Measurements from ENCODE around the gene CRACDL. TPM values are rescaled to one million over a fixed set of nuclear protein-coding genes. Genes with fewer than 3 reads are reported as not detected.

The CRACDL gene
- total and polyA plus RNA-seq, 2 of the 13 experiments (the other 11 are each of a cell fraction or from before 2014, with no cell fraction given) = 0.15 to 0.26 TPM

DNA sequence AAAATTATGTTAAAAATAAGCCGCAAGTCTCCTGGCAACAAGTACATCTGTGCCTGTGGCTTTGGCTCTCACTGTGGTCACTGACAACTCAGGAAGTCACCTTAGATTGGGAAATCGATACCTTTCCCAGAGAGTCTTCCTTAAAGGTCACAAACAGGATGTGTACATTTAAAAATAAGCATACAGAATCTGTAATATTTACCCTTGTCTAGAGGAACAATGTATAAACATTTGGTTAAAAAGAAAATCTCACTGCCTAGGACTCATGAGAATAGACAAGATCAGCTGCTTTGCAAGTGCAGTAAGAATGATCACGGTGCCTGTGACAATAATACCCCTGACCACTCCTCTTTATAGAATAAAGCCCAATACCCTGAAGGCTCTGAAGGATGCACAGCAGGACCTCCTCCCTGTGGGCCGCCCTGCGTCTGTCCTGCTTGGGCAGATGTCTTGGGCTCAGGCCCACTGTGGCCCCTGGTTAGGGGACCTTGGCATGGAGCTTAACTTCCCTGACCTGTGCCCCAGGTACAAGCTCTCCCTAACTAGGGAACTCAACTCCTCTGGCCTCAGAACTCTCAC lies 107.1 kb downstream of the CRACDL start (continued):
- TF ChIP-seq, protein P1, sequence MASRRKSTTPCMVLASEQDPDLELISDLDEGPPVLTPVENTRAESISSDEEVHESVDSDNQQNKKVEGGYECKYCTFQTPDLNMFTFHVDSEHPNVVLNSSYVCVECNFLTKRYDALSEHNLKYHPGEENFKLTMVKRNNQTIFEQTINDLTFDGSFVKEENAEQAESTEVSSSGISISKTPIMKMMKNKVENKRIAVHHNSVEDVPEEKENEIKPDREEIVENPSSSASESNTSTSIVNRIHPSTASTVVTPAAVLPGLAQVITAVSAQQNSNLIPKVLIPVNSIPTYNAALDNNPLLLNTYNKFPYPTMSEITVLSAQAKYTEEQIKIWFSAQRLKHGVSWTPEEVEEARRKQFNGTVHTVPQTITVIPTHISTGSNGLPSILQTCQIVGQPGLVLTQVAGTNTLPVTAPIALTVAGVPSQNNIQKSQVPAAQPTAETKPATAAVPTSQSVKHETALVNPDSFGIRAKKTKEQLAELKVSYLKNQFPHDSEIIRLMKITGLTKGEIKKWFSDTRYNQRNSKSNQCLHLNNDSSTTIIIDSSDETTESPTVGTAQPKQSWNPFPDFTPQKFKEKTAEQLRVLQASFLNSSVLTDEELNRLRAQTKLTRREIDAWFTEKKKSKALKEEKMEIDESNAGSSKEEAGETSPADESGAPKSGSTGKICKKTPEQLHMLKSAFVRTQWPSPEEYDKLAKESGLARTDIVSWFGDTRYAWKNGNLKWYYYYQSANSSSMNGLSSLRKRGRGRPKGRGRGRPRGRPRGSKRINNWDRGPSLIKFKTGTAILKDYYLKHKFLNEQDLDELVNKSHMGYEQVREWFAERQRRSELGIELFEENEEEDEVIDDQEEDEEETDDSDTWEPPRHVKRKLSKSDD (CRISPR knock-in tag; IDR thresholded peaks at IDR 0.05; ENCODE audit: low read depth) = no peak

DNA sequence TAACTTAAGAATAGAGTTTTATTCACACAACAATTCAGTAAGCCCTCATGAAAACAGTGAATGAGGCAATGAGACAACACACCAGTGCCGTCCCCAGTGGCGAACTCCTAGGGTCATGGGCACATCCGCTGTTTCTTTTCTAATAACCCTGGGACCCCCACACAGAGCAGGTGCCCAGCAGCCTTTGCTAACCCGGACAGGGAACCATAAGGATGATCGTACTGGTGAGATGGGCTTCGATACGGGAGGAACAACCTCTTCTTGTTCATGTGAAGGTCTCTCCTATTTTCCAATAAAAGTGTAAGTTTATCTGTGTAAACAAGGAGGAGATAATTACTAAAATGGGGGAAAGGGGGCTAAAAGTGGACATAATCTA lies 107.7 kb downstream of the CRACDL start:
- in situ Hi-C loops (cut with HindIII; ENCODE audit: extremely low pct_ligation_motif_present, low pct_unique_long_range_greater_than_20kb) = loop anchor here (25.0 kb wide), 1 partner anchor 416 kb away; no protein-coding TSS in a partner anchor
- no peak for FAIRE-seq
- peaks cover 69% of the 10 kb centered on the region for H3K4me1 ChIP-seq (ENCODE audit: insufficient read depth, low read length)
- 78% methylated on average over 7 of the region's 7 CpGs for WGBS (ENCODE audit: low lambda C conversion rate)
- BruUV-seq (replicated peaks) = no TSS peak
- H3K4me2 ChIP-seq (ENCODE audit: low read depth, low read length) = no peak overlapping the region
- ChIA-PET POLR2A (interaction anchor here (1.0 to 2.7 kb wide), 4 partner anchors 29 to 141 kb away, joined by 3 to 12 read pairs (median 6); partner anchors contain the start of gene MGAT4A), CTCF (ENCODE audit: low intra/inter-chr PET ratio, low total read pairs) (no interaction called here)
- no peak for ATAC-seq
- H3K36me3 ChIP-seq (replicated peaks in 1 of 2; ENCODE audit: control insufficient read depth in 1 of 2, insufficient read depth in 2 of 2, low read length in 2 of 2) = no peaks in the 10 kb centered on the region
- no peak overlapping the region for H2AFZ ChIP-seq (ENCODE audit: low read length)
- intact Hi-C loops (cut with micrococcal nuclease; ENCODE audit: unreplicated experiment) = no loop called here
- TF ChIP-seq, protein P2, sequence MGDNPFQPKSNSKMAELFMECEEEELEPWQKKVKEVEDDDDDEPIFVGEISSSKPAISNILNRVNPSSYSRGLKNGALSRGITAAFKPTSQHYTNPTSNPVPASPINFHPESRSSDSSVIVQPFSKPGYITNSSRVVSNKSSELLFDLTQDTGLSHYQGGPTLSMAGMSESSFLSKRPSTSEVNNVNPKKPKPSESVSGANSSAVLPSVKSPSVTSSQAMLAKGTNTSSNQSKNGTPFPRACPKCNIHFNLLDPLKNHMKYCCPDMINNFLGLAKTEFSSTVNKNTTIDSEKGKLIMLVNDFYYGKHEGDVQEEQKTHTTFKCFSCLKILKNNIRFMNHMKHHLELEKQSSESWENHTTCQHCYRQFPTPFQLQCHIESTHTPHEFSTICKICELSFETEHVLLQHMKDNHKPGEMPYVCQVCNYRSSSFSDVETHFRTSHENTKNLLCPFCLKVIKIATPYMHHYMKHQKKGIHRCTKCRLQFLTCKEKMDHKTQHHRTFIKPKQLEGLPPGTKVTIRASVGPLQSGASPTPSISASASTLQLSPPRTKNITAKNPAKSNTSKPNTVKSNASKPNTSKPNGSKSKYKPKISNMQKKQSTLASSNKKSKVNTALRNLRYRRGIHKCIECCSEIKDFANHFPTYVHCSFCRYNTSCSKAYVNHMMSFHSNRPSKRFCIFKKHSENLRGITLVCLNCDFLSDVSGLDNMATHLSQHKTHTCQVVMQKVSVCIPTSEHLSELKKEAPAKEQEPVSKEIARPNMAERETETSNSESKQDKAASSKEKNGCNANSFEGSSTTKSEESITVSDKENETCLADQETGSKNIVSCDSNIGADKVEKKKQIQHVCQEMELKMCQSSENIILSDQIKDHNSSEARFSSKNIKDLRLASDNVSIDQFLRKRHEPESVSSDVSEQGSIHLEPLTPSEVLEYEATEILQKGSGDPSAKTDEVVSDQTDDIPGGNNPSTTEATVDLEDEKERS (CRISPR knock-in tag; IDR thresholded peaks at IDR 0.05) = no peak
- TF ChIP-seq MXD4 (CRISPR knock-in tag; IDR thresholded peaks at IDR 0.05) (no peak), ZNF839 (CRISPR knock-in tag; IDR thresholded peaks at IDR 0.05; ENCODE audit: borderline replicate concordance) (no peak), NR3C1 (CRISPR knock-in tag; IDR thresholded peaks at IDR 0.05) (no peak), TBX2 (CRISPR knock-in tag; IDR thresholded peaks at IDR 0.05; ENCODE audit: borderline replicate concordance) (0 out of 2 replicates have a peak, but pooled peaks have one; percentile 2), NFIC (IDR thresholded peaks at IDR 0.05; ENCODE audit: low read length) (no peak)
- H4K20me1 ChIP-seq (ENCODE audit: insufficient read depth, low read length) = no peaks in the 10 kb centered on the region
- H3K27ac ChIP-seq (ENCODE audit: extremely low read length, insufficient read depth, low read length) = no peak overlapping the region
- no peaks in the 10 kb centered on the region; a peak in 1 of 5 replicates for H3K27me3 ChIP-seq (ENCODE audit: control insufficient read depth in 1 of 2, insufficient read depth in 2 of 2, low read length in 2 of 2)
- H3K79me2 ChIP-seq (ENCODE audit: insufficient read depth, low read length) = no peaks in the 10 kb centered on the region
- H3K4me3 ChIP-seq (replicated peaks in 1 of 3; ENCODE audit: insufficient read depth in 1 of 3, low read depth in 2 of 3, low read length in 3 of 3) = no peak overlapping the region
- DNase-seq (ENCODE audit: low spot score) = no peak
- no peaks in the 10 kb centered on the region for H3K9me3 ChIP-seq (ENCODE audit: low read length)
- H3K9ac ChIP-seq (ENCODE audit: insufficient read depth, low read depth, low read length) = no peak overlapping the region
